Measurements from ENCODE around the gene ZNF541.

ZNF541 gene

GRCh38 chr19:47544476-47544875 is 28.5 kb downstream of the ZNF541 start:
- no peak for DNase-seq

- DNase-seq, result no peak
These were observed 28.9 kb downstream of the ZNF541 start for GRCh38 chr19:47544075-47544474.

GRCh38 chr19:47542030-47542475 is 30.9 kb downstream of the ZNF541 start:
- DNase-seq, result no peak

- DNase-seq, result no peak
These were observed 31.4 kb downstream of the ZNF541 start for GRCh38 chr19:47541518-47541917.

- no peak for DNase-seq
These were observed 32.2 kb downstream of the ZNF541 start for GRCh38 chr19:47540748-47541147.

- no peak for DNase-seq
These were observed 33.1 kb downstream of the ZNF541 start for GRCh38 chr19:47539747-47540311.

GRCh38 chr19:47538812-47539211 is 34.1 kb downstream of the ZNF541 start:
- DNase-seq, result no peak

GRCh38 chr19:47537493-47537892 is 35.5 kb downstream of the ZNF541 start:
- no peak for DNase-seq

GRCh38 chr19:47534628-47535027 is 38.3 kb downstream of the ZNF541 start:
- no peak for DNase-seq

GRCh38 chr19:47531640-47532387 is 41.1 kb downstream of the ZNF541 start:
- DNase-seq, result no peak

- no peak for DNase-seq
These were observed 43.8 kb downstream of the ZNF541 start for GRCh38 chr19:47529018-47529742.

- DNase-seq, result no peak
These were observed 46.1 kb downstream of the ZNF541 start for GRCh38 chr19:47526798-47527197.

GRCh38 chr19:47523473-47523872 is 49.5 kb downstream of the ZNF541 start:
- no peak for DNase-seq
